Occipital lobe (tissue), 2 donors: ENCODE measurements around the gene CLSTN1. TPM values are rescaled to one million over a fixed set of nuclear protein-coding genes. Genes with fewer than 3 reads are reported as not detected.

Source experiments
- DNase-seq: peaks from one replicate; lab custom pipeline; 2025; lab: John Stamatoyannopoulos, UW
- total RNA-seq: library from RNA; depleted of rRNA; stranded (reverse); fragments of >200 nt; gene quantifications from one replicate; pipeline ENCODE4 v1.2.3, GENCODE V29; 2014

CLSTN1 gene
- 129 TPM for total RNA-seq

- DNase-seq, result peak; percentile 86
These were observed at the start of gene CLSTN1 for GRCh38 chr1:9823943-9824701. Gene CLSTN1 (minus strand): TSS chr1:9823965. CDS start chr1:9823733, 232 bp downstream.

GRCh38 chr1:9873385-9873784 lies 49.6 kb upstream of the CLSTN1 start:
- no peak for DNase-seq

GRCh38 chr1:9872430-9873165 lies 48.8 kb upstream of the CLSTN1 start:
- DNase-seq, result no peak

- no peak for DNase-seq
These were observed 48.1 kb upstream of the CLSTN1 start for GRCh38 chr1:9871707-9872425.

- DNase-seq, result no peak
These were observed 47.3 kb upstream of the CLSTN1 start for GRCh38 chr1:9871021-9871420.

- DNase-seq, result no peak
These were observed 46.8 kb upstream of the CLSTN1 start for GRCh38 chr1:9870572-9870971.

GRCh38 chr1:9869831-9870251 lies 46.1 kb upstream of the CLSTN1 start:
- DNase-seq, result no peak

- DNase-seq, result no peak
These were observed 44.5 kb upstream of the CLSTN1 start for GRCh38 chr1:9868244-9868590.

- peak; percentile 67 for DNase-seq
These were observed 43.9 kb upstream of the CLSTN1 start for GRCh38 chr1:9867408-9868243.

- no peak for DNase-seq
These were observed 43.1 kb upstream of the CLSTN1 start for GRCh38 chr1:9866836-9867235.

GRCh38 chr1:9865724-9866123 lies 42.0 kb upstream of the CLSTN1 start:
- no peak for DNase-seq

GRCh38 chr1:9863371-9863770 lies 39.6 kb upstream of the CLSTN1 start:
- DNase-seq, result no peak

GRCh38 chr1:9861360-9861759 lies 37.6 kb upstream of the CLSTN1 start:
- no peak for DNase-seq

- no peak for DNase-seq
These were observed 37.1 kb upstream of the CLSTN1 start for GRCh38 chr1:9860887-9861286.

GRCh38 chr1:9859281-9860014 lies 35.7 kb upstream of the CLSTN1 start:
- no peak for DNase-seq

GRCh38 chr1:9858293-9859035 lies 34.7 kb upstream of the CLSTN1 start:
- DNase-seq, result no peak

GRCh38 chr1:9855186-9855585 lies 31.4 kb upstream of the CLSTN1 start:
- DNase-seq, result no peak

- no peak for DNase-seq
These were observed 29.5 kb upstream of the CLSTN1 start for GRCh38 chr1:9853249-9853595.

GRCh38 chr1:9852410-9853248 lies 28.9 kb upstream of the CLSTN1 start:
- peak; percentile 77 for DNase-seq
